Nephron (organoid): Measurements from ENCODE around the gene FAM83F.

Experiments
- H3K27ac Mint-ChIP-seq, 3 experiments: 2 replicates each; pipeline ENCODE4 v1.8.0; 2020; ENCODE audit warnings: mixed read lengths in 3 of 3, mild to moderate bottlenecking in 2 of 3, moderate library complexity in 1 of 3
- H3K27me3 Mint-ChIP-seq: 2 replicates; pipeline ENCODE4 v1.8.0; 2021; ENCODE audit warnings: low read depth, mild to moderate bottlenecking, moderate library complexity, mixed read lengths
- H3K36me3 Mint-ChIP-seq: 2 replicates; pipeline ENCODE4 v1.8.0; 2020; ENCODE audit warnings: low read depth, mixed read lengths
- H3K4me1 Mint-ChIP-seq: 2 replicates; pipeline ENCODE4 v1.8.0; 2020; ENCODE audit warnings: mixed read lengths
- H3K4me3 Mint-ChIP-seq, 3 experiments: 2 replicates each; pipeline ENCODE4 v1.8.0; 2020; ENCODE audit warnings: mild to moderate bottlenecking in 3 of 3, mixed read lengths in 3 of 3, moderate library complexity in 2 of 3
- H3K9me3 Mint-ChIP-seq: 2 replicates; pipeline ENCODE4 v1.8.0; 2020; ENCODE audit warnings: mixed read lengths
- CTCF ChIP-seq, 3 experiments: fragments of 200-600 bp; sonication (generic); IDR thresholded peaks; one replicate each; pipeline ENCODE4 v1.5.0; 2021; ENCODE audit warnings: antibody characterized with exemption in 3 of 3; ENCODE audit not compliant: unreplicated experiment in 3 of 3

Gene FAM83F

GRCh38 chr22:40007853-40008710 is 13.3 kb downstream of the FAM83F start:
- H3K27me3 Mint-ChIP-seq, result peaks cover 46% of the 10 kb centered on the region
- TF ChIP-seq CTCF (IDR thresholded peaks at IDR 0.05; ENCODE audit: unreplicated experiment in 3 of 3), result no peak
- H3K4me1 Mint-ChIP-seq, result peaks cover 30% of the 10 kb centered on the region
- H3K4me3 Mint-ChIP-seq, result no peak overlapping the region
- H3K9me3 Mint-ChIP-seq, result no peaks in the 10 kb centered on the region
- no peak overlapping the region for H3K27ac Mint-ChIP-seq
- no peaks in the 10 kb centered on the region for H3K36me3 Mint-ChIP-seq

- peaks cover 24% of the 10 kb centered on the region for H3K4me1 Mint-ChIP-seq
- TF ChIP-seq CTCF (IDR thresholded peaks at IDR 0.05; ENCODE audit: unreplicated experiment in 3 of 3), result no peak
- no peaks in the 10 kb centered on the region for H3K36me3 Mint-ChIP-seq
- no peak overlapping the region for H3K4me3 Mint-ChIP-seq
- no peak overlapping the region for H3K27ac Mint-ChIP-seq
- H3K9me3 Mint-ChIP-seq, result no peaks in the 10 kb centered on the region
- peaks cover 46% of the 10 kb centered on the region for H3K27me3 Mint-ChIP-seq
These were observed 14.1 kb downstream of the FAM83F start for GRCh38 chr22:40008726-40009291.

GRCh38 chr22:40009292-40009774 is 14.6 kb downstream of the FAM83F start:
- no peak overlapping the region for H3K27ac Mint-ChIP-seq
- TF ChIP-seq CTCF (IDR thresholded peaks at IDR 0.05; ENCODE audit: unreplicated experiment in 3 of 3), result no peak
- no peaks in the 10 kb centered on the region for H3K9me3 Mint-ChIP-seq
- H3K27me3 Mint-ChIP-seq, result peaks cover 46% of the 10 kb centered on the region
- H3K36me3 Mint-ChIP-seq, result no peaks in the 10 kb centered on the region
- no peak overlapping the region for H3K4me3 Mint-ChIP-seq
- H3K4me1 Mint-ChIP-seq, result peaks cover 24% of the 10 kb centered on the region

GRCh38 chr22:40009951-40010671 is 15.4 kb downstream of the FAM83F start:
- Mint-ChIP-seq H3K27me3 (peaks cover 50% of the 10 kb centered on the region), H3K4me3 (no peak overlapping the region), H3K9me3 (no peaks in the 10 kb centered on the region), H3K36me3 (no peaks in the 10 kb centered on the region), H3K4me1 (peaks cover 20% of the 10 kb centered on the region), H3K27ac (no peak overlapping the region)
- no peak for TF ChIP-seq CTCF (IDR thresholded peaks at IDR 0.05; ENCODE audit: unreplicated experiment in 3 of 3)

GRCh38 chr22:40010746-40011145 is 16.0 kb downstream of the FAM83F start:
- H3K4me1 Mint-ChIP-seq, result peaks cover 16% of the 10 kb centered on the region
- no peak for TF ChIP-seq CTCF (IDR thresholded peaks at IDR 0.05; ENCODE audit: unreplicated experiment in 3 of 3)
- H3K27me3 Mint-ChIP-seq, result peaks cover 47% of the 10 kb centered on the region
- no peak overlapping the region for H3K4me3 Mint-ChIP-seq
- no peak overlapping the region for H3K27ac Mint-ChIP-seq
- no peaks in the 10 kb centered on the region for H3K36me3 Mint-ChIP-seq
- H3K9me3 Mint-ChIP-seq, result no peaks in the 10 kb centered on the region
